HuH-7.5 (cell line): Measurements from ENCODE around the gene USP14.
"Not testable (repeated sequence)": the region's sequence is repeated elsewhere in the genome, so short reads cannot be mapped to it uniquely, and the experiment has no call there.

ENCODE experiments used
- DNase-seq: peaks from one replicate; pipeline ENCODE4 v3.0.0; 2011; ENCODE audit warnings: low spot score

The USP14 gene

GRCh38 chr18:158128-159036 lies at the start of gene USP14:
TSS of gene USP14 (plus strand) at chr18:158557. CDS start at chr18:158699, 142 bp downstream.
- DNase-seq = peak; percentile 91

- not testable (repeated sequence) for DNase-seq
Observed at GRCh38 chr18:108665-109063, 49.7 kb upstream of the USP14 start.

GRCh38 chr18:109130-109921 lies 49.0 kb upstream of the USP14 start:
- not testable (repeated sequence) for DNase-seq

GRCh38 chr18:109922-110261 lies 48.5 kb upstream of the USP14 start:
- DNase-seq = not testable (repeated sequence)

- not testable (repeated sequence) for DNase-seq
Observed at GRCh38 chr18:110351-111201, 47.8 kb upstream of the USP14 start.

GRCh38 chr18:111306-112014 lies 46.9 kb upstream of the USP14 start:
- DNase-seq = peak; percentile 66

GRCh38 chr18:112015-112733 lies 46.2 kb upstream of the USP14 start:
- not testable (repeated sequence) for DNase-seq

- DNase-seq = not testable (repeated sequence)
Observed at GRCh38 chr18:120539-121260, 37.7 kb upstream of the USP14 start.

GRCh38 chr18:135045-135444 lies 23.3 kb upstream of the USP14 start:
- DNase-seq = no peak

GRCh38 chr18:136433-136832 lies 21.9 kb upstream of the USP14 start:
- DNase-seq = no peak

GRCh38 chr18:137327-137726 lies 21.0 kb upstream of the USP14 start:
- DNase-seq = no peak

GRCh38 chr18:140670-141266 lies 17.6 kb upstream of the USP14 start:
- DNase-seq = no peak

- not testable (repeated sequence) for DNase-seq
Observed at GRCh38 chr18:142624-143296, 15.6 kb upstream of the USP14 start.

GRCh38 chr18:148841-149240 lies 9.5 kb upstream of the USP14 start:
- no peak for DNase-seq

GRCh38 chr18:154151-154550 lies 4.2 kb upstream of the USP14 start:
- DNase-seq = no peak

- DNase-seq = no peak
Observed at GRCh38 chr18:155688-156087, 2.7 kb upstream of the USP14 start.

GRCh38 chr18:156514-157230 lies 1.7 kb upstream of the USP14 start:
- DNase-seq = no peak

GRCh38 chr18:159037-159652 lies 788 bp downstream of the USP14 start:
- peak; percentile 40 for DNase-seq
